HCT116 (cell line): ENCODE data around the gene PRKN. TPM values are rescaled to one million over a fixed set of nuclear protein-coding genes. Genes with fewer than 3 reads are reported as not detected.

Experiments used
- ATAC-seq: fragments of 200-7000 bp; cut with Tn5 transposase; 2 replicates; pipeline ENCODE4 v1.9.1; 2020; ENCODE audit warnings: mild to moderate bottlenecking, moderate library complexity
- BruUV-seq: library from RNA; stranded (reverse); fragments of 400-500 nt; replicated peaks from 2 replicates; lab custom pipeline; 2021; lab: Mats Ljungman, UMichigan
- CTCF ChIA-PET: fragments of 300-600 bp; sonication (Branson Sonifier 250); formaldehyde crosslinking; loops from one replicate; lab custom pipeline; 2021; ENCODE audit warnings: antibody characterized with exemption; lab: Charles Lee
- POLR2A ChIA-PET: fragments of 300-600, 350-600 bp; sonication (Branson Sonifier 250); formaldehyde crosslinking; loops from one replicate; lab custom pipeline; 2021; ENCODE audit warnings: antibody characterized with exemption; lab: Charles Lee
- RAD21 ChIA-PET, 2 experiments: fragments of 300-600 bp; sonication (Branson Sonifier 250); formaldehyde crosslinking; loops; one replicate each; lab custom pipeline; 2023; ENCODE audit warnings: low total read pairs in 2 of 2; ENCODE audit not compliant: uncharacterized antibody in 2 of 2, unreplicated experiment in 2 of 2, low non-redundant PET in 1 of 2; lab: Charles Lee
- DNase-seq: peaks from one replicate; pipeline ENCODE4 v3.0.0-alpha.2; 2010; ENCODE audit warnings: low read depth, low spot score
- H2AFZ ChIP-seq: fragments of 200-600 bp; shearing (Covaris generic), sonication (generic); 2 replicates; pipeline ENCODE4 v1.6.1; 2017; ENCODE audit warnings: low read depth, mixed run types, mixed read lengths, antibody characterized with exemption, low read length; ENCODE audit not compliant: poor library complexity, severe bottlenecking
- H3K27ac ChIP-seq: 2 replicates; pipeline ENCODE4 v1.5.1; 2012; ENCODE audit warnings: low read depth, low read length
- H3K27me3 ChIP-seq: fragments of 200-600 bp; sonication (generic); 2 replicates; pipeline ENCODE4 v1.6.1; 2016; ENCODE audit warnings: mixed run types, low read length, mixed read lengths; ENCODE audit not compliant: insufficient read depth
- H3K36me3 ChIP-seq, 2 experiments: fragments of 200-500 bp in 1 of 2; fragments of 200-600 bp in 1 of 2; sonication (Bioruptor generic) in 1 of 2; sonication (generic) in 1 of 2; 2 replicates each; pipeline versions ENCODE4 v1.5.1 to v1.6.1; 2014 to 2016; ENCODE audit warnings: low read length in 2 of 2, inconsistent platforms in 1 of 2, mixed read lengths in 1 of 2, mixed run types in 1 of 2; ENCODE audit not compliant: insufficient read depth in 2 of 2, control insufficient read depth in 1 of 2
- H3K4me1 ChIP-seq, 2 experiments: fragments of 200-600 bp in 1 of 2; sonication (generic) in 1 of 2; 2 replicates each; pipeline versions ENCODE4 v1.5.1 to v1.6.1; 2012 to 2017; ENCODE audit warnings: low read length in 2 of 2, inconsistent platforms in 1 of 2, mild to moderate bottlenecking in 1 of 2, mixed read lengths in 1 of 2, mixed run types in 1 of 2, moderate library complexity in 1 of 2; ENCODE audit not compliant: insufficient read depth in 2 of 2, control insufficient read depth in 1 of 2
- H3K4me2 ChIP-seq: fragments of 200-600 bp; sonication (generic); 2 replicates; pipeline ENCODE4 v1.6.1; 2017; ENCODE audit warnings: mixed run types, low read length, mixed read lengths
- H3K4me3 ChIP-seq, 2 experiments: fragments of 200-600 bp in 1 of 2; sonication (generic) in 1 of 2; replicated peaks in 1 of 2; 2 replicates each; pipeline ENCODE4 v1.5.1; 2011 to 2016; ENCODE audit warnings: low read length in 2 of 2, control low read depth in 1 of 2, low read depth in 1 of 2, mild to moderate bottlenecking in 1 of 2, mixed read lengths in 1 of 2, mixed run types in 1 of 2
- H3K79me2 ChIP-seq: fragments of 200-600 bp; sonication (generic); 2 replicates; pipeline ENCODE4 v1.6.1; 2017; ENCODE audit warnings: mild to moderate bottlenecking, mixed run types, low read length, moderate library complexity, mixed read lengths; ENCODE audit not compliant: insufficient read depth
- H3K9ac ChIP-seq: fragments of 200-600 bp; sonication (generic); 2 replicates; pipeline ENCODE4 v1.6.1; 2016; ENCODE audit warnings: low read length, mixed read lengths
- H3K9me2 ChIP-seq: fragments of 200-600 bp; sonication (generic), shearing (Covaris generic); 2 replicates; pipeline ENCODE4 v1.6.1; 2017; ENCODE audit warnings: mixed run types, mild to moderate bottlenecking, moderate library complexity; ENCODE audit not compliant: insufficient read depth
- H3K9me3 ChIP-seq, 2 experiments: fragments of 200-500 bp in 1 of 2; fragments of 200-600 bp in 1 of 2; sonication (Bioruptor generic) in 1 of 2; sonication (generic) in 1 of 2; 2 replicates each; pipeline ENCODE4 v1.6.1; 2014 to 2017; ENCODE audit warnings: low read length in 2 of 2, mixed read lengths in 2 of 2, inconsistent platforms in 1 of 2, low read depth in 1 of 2, mild to moderate bottlenecking in 1 of 2, mixed run types in 1 of 2, moderate library complexity in 1 of 2; ENCODE audit not compliant: control insufficient read depth in 1 of 2, insufficient read depth in 1 of 2
- H4K20me1 ChIP-seq: fragments of 200-600 bp; sonication (generic), shearing (Covaris generic); 2 replicates; pipeline ENCODE4 v1.6.1; 2017; ENCODE audit warnings: mixed run types, mild to moderate bottlenecking, moderate library complexity; ENCODE audit not compliant: insufficient read depth
- CBX3 ChIP-seq: IDR thresholded peaks from 2 replicates; pipeline ENCODE4 v1.6.1; 2012; ENCODE audit warnings: low read depth
- EGR1 ChIP-seq: IDR thresholded peaks from 2 replicates; pipeline ENCODE4 v1.6.1; 2012; ENCODE audit warnings: low read depth
- ELF1 ChIP-seq: IDR thresholded peaks from 2 replicates; pipeline ENCODE4 v1.6.1; 2012; ENCODE audit warnings: low read depth, borderline replicate concordance
- EZH2 ChIP-seq: fragments of 200-600 bp; sonication (generic); IDR thresholded peaks from 2 replicates; pipeline ENCODE4 v1.6.1; 2017; ENCODE audit warnings: antibody characterized with exemption, mixed run types
- FOSL1 ChIP-seq: IDR thresholded peaks from 2 replicates; pipeline ENCODE4 v1.6.1; 2012; ENCODE audit warnings: low read depth
- MAX ChIP-seq: IDR thresholded peaks from 2 replicates; pipeline ENCODE4 v1.6.1; 2012
- POLR2A ChIP-seq: IDR thresholded peaks from 2 replicates; pipeline ENCODE4 v1.7.0; 2011; ENCODE audit warnings: borderline replicate concordance; ENCODE audit not compliant: insufficient read depth, insufficient read length; ENCODE audit errors: extremely low read depth
- POLR2AphosphoS5 ChIP-seq: IDR thresholded peaks from 2 replicates; pipeline ENCODE4 v1.6.1; 2011; ENCODE audit warnings: mild to moderate bottlenecking, low read depth, low read length, moderate library complexity
- RAD21 ChIP-seq: IDR thresholded peaks from 2 replicates; pipeline ENCODE4 v1.6.1; 2012; ENCODE audit warnings: low read depth, mild to moderate bottlenecking
- REST ChIP-seq: IDR thresholded peaks from 2 replicates; pipeline ENCODE4 v1.6.1; 2012; ENCODE audit warnings: low read depth
- SIN3A ChIP-seq: IDR thresholded peaks from 2 replicates; pipeline ENCODE4 v1.6.1; 2012; ENCODE audit warnings: low read depth
- SP1 ChIP-seq: IDR thresholded peaks from 2 replicates; pipeline ENCODE4 v1.6.1; 2012; ENCODE audit warnings: low read depth
- SRF ChIP-seq: IDR thresholded peaks from 2 replicates; pipeline ENCODE4 v1.6.1; 2012; ENCODE audit warnings: low read depth
- YY1 ChIP-seq: IDR thresholded peaks from 2 replicates; pipeline ENCODE4 v1.6.1; 2011; ENCODE audit warnings: low read length, low read depth, moderate library complexity, mild to moderate bottlenecking; ENCODE audit not compliant: insufficient replicate concordance; ENCODE audit errors: extremely low read depth
- ZBTB33 ChIP-seq: IDR thresholded peaks from 2 replicates; pipeline ENCODE4 v1.6.1; 2011; ENCODE audit warnings: mild to moderate bottlenecking, low read length, moderate library complexity; ENCODE audit not compliant: insufficient replicate concordance; ENCODE audit errors: extremely low read depth
- ZNF274 ChIP-seq: fragments of 200-500 bp; sonication (Bioruptor generic); IDR thresholded peaks from 2 replicates; pipeline ENCODE4 v1.6.1; 2014; ENCODE audit warnings: mild to moderate bottlenecking, low read depth, low read length, inconsistent platforms
- intact Hi-C: fragments of 100-400 bp; cut with micrococcal nuclease; formaldehyde crosslinking; loops from 2 replicates; pipeline ENCODE4 v1.10.0; 2022
- total RNA-seq: library from RNA; stranded (reverse); gene quantifications from one replicate; pipeline ENCODE4 v1.2.1, GENCODE V29; 2021; ENCODE audit not compliant: unreplicated experiment

PRKN gene
- total RNA-seq, 1 experiment from 2014 or later = 2.6 TPM

- no peak for TF ChIP-seq REST
- TF ChIP-seq FOSL1 = no peak
- TF ChIP-seq POLR2AphosphoS5 = no peak
- TF ChIP-seq YY1 = no peak
These were observed 1274.0 kb downstream of the PRKN start (continued) for GRCh38 chr6:161453558-161453957.

- ChIA-PET RAD21 (no interaction called here), CTCF (no interaction called here), POLR2A (no interaction called here)
- Histone ChIP-seq H2AFZ (no peak overlapping the region), H3K36me3 (no peaks in the 10 kb centered on the region), H3K27ac (no peak overlapping the region), H3K9me3 (no peaks in the 10 kb centered on the region), H3K9me2 (no peaks in the 10 kb centered on the region), H3K79me2 (no peaks in the 10 kb centered on the region), H3K27me3 (no peaks in the 10 kb centered on the region), H3K4me2 (no peak overlapping the region), H3K4me3 (no peak overlapping the region), H4K20me1 (no peaks in the 10 kb centered on the region), H3K4me1 (no peaks in the 10 kb centered on the region), H3K9ac (no peak overlapping the region)
- TF ChIP-seq YY1 (no peak), SIN3A (no peak), FOSL1 (no peak), ZNF274 (no peak), RAD21 (no peak), ZBTB33 (no peak), POLR2A (no peak), REST (no peak), CBX3 (no peak), POLR2AphosphoS5 (no peak), SRF (no peak), EGR1 (no peak), SP1 (no peak), ELF1 (no peak), EZH2 (no peak), MAX (no peak)
- DNase-seq (no peak), ATAC-seq (no peak)
- no TSS peak for BruUV-seq
- intact Hi-C loops = no loop called here
These were observed 1275.3 kb downstream of the PRKN start for GRCh38 chr6:161452241-161452640.
